Astrocyte (in vitro differentiated cells and primary cell): ENCODE measurements around the gene SPG11.

Experiments
- CTCF ChIP-seq: IDR thresholded peaks from 2 replicates; pipeline ENCODE4 v1.5.1; 2011; ENCODE audit warnings: low read depth, mild to moderate bottlenecking, inconsistent platforms, low read length, moderate library complexity; ENCODE audit not compliant: insufficient read depth
- EZH2 ChIP-seq: IDR thresholded peaks from 2 replicates; pipeline ENCODE4 v1.6.1; 2012; ENCODE audit warnings: mild to moderate bottlenecking, low read length, inconsistent platforms; ENCODE audit not compliant: insufficient read depth

- TF ChIP-seq CTCF (no peak), EZH2 (no peak)
Measured at GRCh38 chr15:44530653-44531052, 132.8 kb downstream of the SPG11 start.
